Keratinocyte (primary cell): ENCODE measurements around the gene C20orf202. TPM values are rescaled to one million over a fixed set of nuclear protein-coding genes. Genes with fewer than 3 reads are reported as not detected.
A peak's percentile ranks its signal among the peaks of the same experiment; 100 is the strongest.

Experiments used
- DNase-seq: peaks from one replicate; pipeline ENCODE4 v3.0.0-alpha.2; 2011; ENCODE audit warnings: low read depth, missing footprints, low spot score
- FAIRE-seq: peaks from 2 replicates; lab custom pipeline; 2011; peaks lifted over from hg19 to GRCh38; lab: Jason Lieb, UNC
- H2AFZ ChIP-seq: 2 replicates; pipeline ENCODE4 v1.6.0; 2012; ENCODE audit warnings: low read length, control low read depth, inconsistent platforms; ENCODE audit not compliant: control insufficient read depth
- H3K27ac ChIP-seq: 2 replicates; pipeline ENCODE4 v1.5.1; 2011; ENCODE audit warnings: low read length; ENCODE audit not compliant: control insufficient read depth, insufficient read depth
- H3K27me3 ChIP-seq: 3 replicates; pipeline ENCODE4 v1.6.0; 2011; ENCODE audit warnings: low read length; ENCODE audit not compliant: control insufficient read depth, insufficient read depth; ENCODE audit errors: extremely low read depth
- H3K36me3 ChIP-seq, 2 experiments: 2 replicates in 1 of 2; 3 replicates in 1 of 2; pipeline ENCODE4 v1.5.1; 2011; ENCODE audit warnings: low read length in 2 of 2, mild to moderate bottlenecking in 1 of 2; ENCODE audit not compliant: control insufficient read depth in 2 of 2, insufficient read depth in 2 of 2; ENCODE audit errors: extremely low read depth in 1 of 2
- H3K4me1 ChIP-seq: 3 replicates; pipeline ENCODE4 v1.5.1; 2011; ENCODE audit warnings: low read length; ENCODE audit not compliant: control insufficient read depth, insufficient read depth; ENCODE audit errors: extremely low read depth
- H3K4me2 ChIP-seq: 3 replicates; pipeline ENCODE4 v1.6.0; 2011; ENCODE audit warnings: low read depth, low read length; ENCODE audit not compliant: control insufficient read depth, insufficient read depth; ENCODE audit errors: extremely low read depth
- H3K4me3 ChIP-seq, 3 experiments: fragments of 200-600 bp in 1 of 3; sonication (generic) in 1 of 3; 2 replicates in 2 of 3; 3 replicates in 1 of 3; pipeline ENCODE4 v1.5.1; 2011 to 2016; ENCODE audit warnings: low read length in 3 of 3, mild to moderate bottlenecking in 3 of 3, control low read depth in 2 of 3, inconsistent platforms in 1 of 3, low read depth in 1 of 3, mixed read lengths in 1 of 3, mixed run types in 1 of 3, moderate library complexity in 1 of 3; ENCODE audit not compliant: control insufficient read depth in 2 of 3, insufficient read depth in 2 of 3; ENCODE audit errors: extremely low read depth in 1 of 3
- H3K79me2 ChIP-seq: 2 replicates; pipeline ENCODE4 v1.6.0; 2012; ENCODE audit warnings: low read length; ENCODE audit not compliant: control insufficient read depth, insufficient read depth
- H3K9ac ChIP-seq: 3 replicates; pipeline ENCODE4 v1.6.0; 2011; ENCODE audit warnings: low read length; ENCODE audit not compliant: control insufficient read depth, insufficient read depth; ENCODE audit errors: extremely low read depth
- H3K9me1 ChIP-seq: 3 replicates; pipeline ENCODE4 v1.6.0; 2011; ENCODE audit warnings: low read length; ENCODE audit not compliant: control insufficient read depth, insufficient read depth; ENCODE audit errors: extremely low read depth
- H3K9me3 ChIP-seq: 2 replicates; pipeline ENCODE4 v1.5.1; 2012; ENCODE audit warnings: low read depth, low read length; ENCODE audit not compliant: control insufficient read depth
- H4K20me1 ChIP-seq: 3 replicates; pipeline ENCODE4 v1.6.0; 2011; ENCODE audit warnings: low read length; ENCODE audit not compliant: control insufficient read depth, insufficient read depth; ENCODE audit errors: extremely low read depth
- EZH2 ChIP-seq: IDR thresholded peaks from one replicate; pipeline ENCODE4 v1.6.1; 2012; ENCODE audit warnings: inconsistent platforms, mild to moderate bottlenecking, low read length, moderate library complexity
- dilution Hi-C: fragments of 300-500 bp; cut with MboI; formaldehyde crosslinking; loops from one replicate; pipeline ENCODE4 v1.7.0; 2020; ENCODE audit warnings: low sequenced_read_pairs; ENCODE audit not compliant: extremely low pct_ligation_motif_present
- polyA plus RNA-seq, 5 experiments: library from polyadenylated mRNA; depleted of rRNA in 3 of 5; stranded (reverse) in 3 of 5; stranded (forward) in 1 of 5; unstranded in 1 of 5; fragments of >200 nt; gene quantifications; 1 replicate in 1 of 5; 2 replicates in 3 of 5; 3 replicates in 1 of 5; pipeline versions ENCODE4 v1.2.1 to v1.2.3, GENCODE V29; 2011 to 2012; ENCODE audit warnings: missing spikeins in 2 of 5, low read depth in 1 of 5, low replicate concordance in 1 of 5
- TF ChIP-seq, protein P1 (sequence below), 3 experiments: IDR thresholded peaks in 1 of 3; conservative IDR thresholded peaks in 1 of 3; optimal IDR thresholded peaks in 1 of 3; 2 replicates in 2 of 3; 3 replicates in 1 of 3; pipeline versions ENCODE3 to v1.5.1; 2011; ENCODE audit warnings: low read length in 3 of 3, mild to moderate bottlenecking in 3 of 3, moderate library complexity in 2 of 3, control low read depth in 1 of 3, inconsistent platforms in 1 of 3; ENCODE audit not compliant: insufficient read depth in 2 of 3; ENCODE audit errors: extremely low read depth in 1 of 3

Gene C20orf202
- polyA plus RNA-seq, 1 donor (not counting 4 experiments of a cell fraction or from before 2014, with no cell fraction given) = not detected

DNA sequence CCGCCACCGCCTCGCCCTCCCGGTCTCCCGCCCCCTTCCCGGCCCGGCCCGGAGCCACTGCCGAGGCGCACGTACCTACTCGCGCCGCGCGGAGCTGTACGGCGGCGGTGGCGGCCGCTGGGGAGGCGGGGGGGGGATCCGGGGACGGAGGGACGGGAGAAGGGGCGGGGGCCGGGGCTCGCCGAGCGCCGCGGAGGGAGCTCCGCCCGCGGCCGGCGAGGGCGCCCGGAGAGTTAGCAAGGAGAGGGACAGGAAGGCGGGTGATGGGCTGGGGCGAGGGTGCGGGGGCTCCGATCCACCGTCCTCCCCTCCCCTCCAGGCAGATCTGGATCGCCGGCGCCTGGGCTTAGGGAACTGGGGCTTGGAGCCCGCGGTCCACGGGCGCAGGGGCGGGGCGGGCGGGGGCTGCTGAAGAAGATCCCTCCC is 17.9 kb upstream of the C20orf202 start:
- peak overlapping the region in 2 of 3 experiments; percentile 17 to 35 for H3K4me3 ChIP-seq
- H3K4me2 ChIP-seq = peak overlapping the region; percentile 29
- DNase-seq (no peak), FAIRE-seq (no peak)
- no peaks in the 10 kb centered on the region for H4K20me1 ChIP-seq
- dilution Hi-C loops = no loop called here
- TF ChIP-seq, protein P1, sequence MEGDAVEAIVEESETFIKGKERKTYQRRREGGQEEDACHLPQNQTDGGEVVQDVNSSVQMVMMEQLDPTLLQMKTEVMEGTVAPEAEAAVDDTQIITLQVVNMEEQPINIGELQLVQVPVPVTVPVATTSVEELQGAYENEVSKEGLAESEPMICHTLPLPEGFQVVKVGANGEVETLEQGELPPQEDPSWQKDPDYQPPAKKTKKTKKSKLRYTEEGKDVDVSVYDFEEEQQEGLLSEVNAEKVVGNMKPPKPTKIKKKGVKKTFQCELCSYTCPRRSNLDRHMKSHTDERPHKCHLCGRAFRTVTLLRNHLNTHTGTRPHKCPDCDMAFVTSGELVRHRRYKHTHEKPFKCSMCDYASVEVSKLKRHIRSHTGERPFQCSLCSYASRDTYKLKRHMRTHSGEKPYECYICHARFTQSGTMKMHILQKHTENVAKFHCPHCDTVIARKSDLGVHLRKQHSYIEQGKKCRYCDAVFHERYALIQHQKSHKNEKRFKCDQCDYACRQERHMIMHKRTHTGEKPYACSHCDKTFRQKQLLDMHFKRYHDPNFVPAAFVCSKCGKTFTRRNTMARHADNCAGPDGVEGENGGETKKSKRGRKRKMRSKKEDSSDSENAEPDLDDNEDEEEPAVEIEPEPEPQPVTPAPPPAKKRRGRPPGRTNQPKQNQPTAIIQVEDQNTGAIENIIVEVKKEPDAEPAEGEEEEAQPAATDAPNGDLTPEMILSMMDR (optimal IDR thresholded peaks at IDR 0.05 in 1 of 3, IDR thresholded peaks at IDR 0.05 in 1 of 3, conservative IDR thresholded peaks at IDR 0.05 in 1 of 3; ENCODE audit: extremely low read depth in 1 of 3, insufficient read depth in 2 of 3, low read length in 3 of 3) = no peak
- no peak for TF ChIP-seq EZH2
- H3K9me3 ChIP-seq = no peaks in the 10 kb centered on the region
- H3K4me1 ChIP-seq = no peaks in the 10 kb centered on the region
- no peak overlapping the region for H3K27ac ChIP-seq
- H3K27me3 ChIP-seq = peaks cover 42% of the 10 kb centered on the region
- no peaks in the 10 kb centered on the region for H3K9me1 ChIP-seq
- H3K79me2 ChIP-seq = no peaks in the 10 kb centered on the region
- H3K9ac ChIP-seq = no peak overlapping the region
- H3K36me3 ChIP-seq = no peaks in the 10 kb centered on the region
- H2AFZ ChIP-seq = no peak overlapping the region

GRCh38 chr20:1185790-1186334 is 17.4 kb upstream of the C20orf202 start:
- H3K27ac ChIP-seq = no peak overlapping the region
- H3K79me2 ChIP-seq = no peaks in the 10 kb centered on the region
- no peaks in the 10 kb centered on the region for H3K9me1 ChIP-seq
- no peaks in the 10 kb centered on the region for H3K9me3 ChIP-seq
- no peak overlapping the region for H2AFZ ChIP-seq
- H4K20me1 ChIP-seq = no peaks in the 10 kb centered on the region
- no peaks in the 10 kb centered on the region for H3K36me3 ChIP-seq
- FAIRE-seq = no peak
- H3K27me3 ChIP-seq = peaks cover 42% of the 10 kb centered on the region
- no peak overlapping the region for H3K4me2 ChIP-seq
- TF ChIP-seq, protein P1 (optimal IDR thresholded peaks at IDR 0.05 in 1 of 3, IDR thresholded peaks at IDR 0.05 in 1 of 3, conservative IDR thresholded peaks at IDR 0.05 in 1 of 3; ENCODE audit: extremely low read depth in 1 of 3, insufficient read depth in 2 of 3, low read length in 3 of 3) = peak; percentile 48 to 76 (median 63)
- TF ChIP-seq EZH2 = no peak
- dilution Hi-C loops = no loop called here
- no peak for DNase-seq
- no peak overlapping the region for H3K9ac ChIP-seq
- no peaks in the 10 kb centered on the region for H3K4me1 ChIP-seq
- H3K4me3 ChIP-seq = peak overlapping the region in 1 of 3 experiments; percentile 35
